Measurements from ENCODE around the gene RDH11.
"Not testable (repeated sequence)": the region's sequence is repeated elsewhere in the genome, so short reads cannot be mapped to it uniquely, and the experiment has no call there.

RDH11 gene

DNA sequence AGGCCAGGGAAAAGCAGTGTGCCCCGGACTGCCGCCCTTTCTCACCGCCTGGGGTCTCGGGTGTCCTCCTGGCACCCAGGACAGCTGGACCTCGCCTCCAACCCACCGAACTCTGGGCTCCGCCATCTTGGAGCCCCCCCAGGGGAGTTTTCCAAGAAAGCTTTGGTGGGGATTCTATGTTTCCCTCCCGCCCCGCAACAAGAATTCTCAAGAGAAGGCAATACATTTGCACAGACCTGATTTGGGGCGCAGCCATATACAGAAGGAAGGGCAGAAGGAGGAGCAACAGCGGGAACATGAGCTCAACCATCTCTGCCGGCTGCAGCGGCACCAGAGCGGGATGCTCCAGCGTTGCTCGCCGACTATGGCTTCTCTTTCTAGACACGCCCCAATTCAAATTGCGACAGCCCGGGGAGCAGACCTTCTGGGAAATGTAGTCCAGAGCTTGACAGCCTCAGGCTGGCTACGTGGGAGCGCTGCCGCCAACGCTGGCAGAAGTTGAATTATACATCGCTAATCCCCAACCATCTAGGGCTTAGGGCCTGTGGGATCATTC is at the start of gene RDH11:
Gene RDH11, minus strand, starts transcription at position 371 of the 556 bp plus-strand sequence. Its CDS starts 61 bp downstream, at position 310.
- peak; percentile 79 for DNase-seq

- DNase-seq, result no peak
These were observed 48.5 kb upstream of the RDH11 start for GRCh38 chr14:67744046-67744445.

GRCh38 chr14:67738740-67739504 is 43.4 kb upstream of the RDH11 start:
- no peak for DNase-seq

DNA sequence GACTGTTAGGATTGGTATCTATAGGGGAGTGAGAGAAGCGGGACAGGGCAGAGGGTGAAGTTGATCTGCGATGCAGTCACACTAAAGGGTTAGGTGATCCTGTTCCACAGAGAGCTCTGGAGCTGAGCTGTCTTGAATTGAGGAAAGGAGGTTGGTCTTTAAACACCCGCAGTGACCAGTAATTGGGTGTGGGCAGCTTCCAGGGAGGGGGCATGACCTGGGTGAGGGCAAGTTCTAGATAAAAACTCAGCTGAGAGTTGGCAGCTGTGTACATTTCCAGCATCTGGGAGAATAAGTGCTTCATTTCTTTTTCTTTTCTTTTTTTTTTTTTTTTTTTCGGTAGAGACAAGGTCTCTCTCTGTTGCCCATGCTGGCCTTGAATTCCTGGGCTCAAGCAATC is 41.2 kb upstream of the RDH11 start:
- DNase-seq, result no peak

GRCh38 chr14:67735336-67736147 is 40.0 kb upstream of the RDH11 start:
- no peak for DNase-seq

GRCh38 chr14:67734675-67735074 is 39.1 kb upstream of the RDH11 start:
- no peak for DNase-seq

DNA sequence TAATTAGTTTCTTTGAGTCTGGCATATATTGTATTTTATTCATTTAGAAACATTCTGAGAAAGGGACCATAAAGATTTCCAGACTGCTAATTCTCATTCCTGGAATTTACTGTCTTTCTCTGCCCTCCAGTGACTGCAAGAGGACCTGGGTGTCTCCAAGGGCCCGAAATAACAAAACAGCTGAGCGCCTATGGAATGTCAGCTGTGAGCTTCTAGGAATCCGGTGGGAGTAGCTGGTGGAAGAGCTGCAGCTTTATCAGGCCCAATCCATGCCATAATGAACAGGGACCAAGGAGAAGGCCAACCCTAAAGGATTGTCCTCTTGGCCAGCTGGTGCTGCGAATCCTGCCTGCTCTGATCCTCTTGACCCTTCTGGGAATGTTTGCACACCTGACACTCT is 38.1 kb upstream of the RDH11 start:
- DNase-seq, result no peak

DNA sequence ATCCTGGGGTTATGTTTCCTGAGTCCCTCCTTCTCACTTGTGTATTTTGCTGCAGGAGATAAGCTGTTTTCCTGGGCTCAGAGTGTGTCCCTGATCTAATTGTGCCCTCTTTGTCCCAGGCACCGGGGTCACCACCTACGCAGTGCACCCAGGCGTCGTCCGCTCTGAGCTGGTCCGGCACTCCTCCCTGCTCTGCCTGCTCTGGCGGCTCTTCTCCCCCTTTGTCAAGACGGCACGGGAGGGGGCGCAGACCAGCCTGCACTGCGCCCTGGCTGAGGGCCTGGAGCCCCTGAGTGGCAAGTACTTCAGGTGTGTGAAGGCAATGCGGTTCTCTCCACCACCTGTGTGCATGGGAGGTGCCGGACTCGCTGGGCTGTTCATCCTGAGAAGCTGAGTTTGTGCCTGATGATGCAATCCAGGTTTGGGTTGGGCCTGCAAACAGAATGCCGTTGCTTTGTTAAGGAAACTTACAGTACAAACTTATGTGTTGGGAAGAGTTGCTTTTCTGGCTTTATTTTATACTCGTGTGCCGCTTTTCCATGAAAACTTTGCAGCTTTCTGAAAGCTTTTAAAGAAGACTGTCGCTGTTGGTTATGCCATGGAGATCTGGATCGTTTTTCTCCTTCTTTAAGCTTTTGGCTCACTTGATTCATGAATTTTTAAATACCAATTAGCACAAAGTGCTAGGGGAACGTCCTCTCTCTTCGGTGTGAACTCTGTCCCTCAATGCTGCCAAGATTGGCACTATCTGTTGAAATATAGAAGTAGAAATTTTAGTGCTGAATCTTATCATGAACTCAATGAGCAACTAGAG is 33.7 kb upstream of the RDH11 start:
- DNase-seq, result no peak

- no peak for DNase-seq
These were observed 32.7 kb upstream of the RDH11 start for GRCh38 chr14:67728258-67728657.

DNA sequence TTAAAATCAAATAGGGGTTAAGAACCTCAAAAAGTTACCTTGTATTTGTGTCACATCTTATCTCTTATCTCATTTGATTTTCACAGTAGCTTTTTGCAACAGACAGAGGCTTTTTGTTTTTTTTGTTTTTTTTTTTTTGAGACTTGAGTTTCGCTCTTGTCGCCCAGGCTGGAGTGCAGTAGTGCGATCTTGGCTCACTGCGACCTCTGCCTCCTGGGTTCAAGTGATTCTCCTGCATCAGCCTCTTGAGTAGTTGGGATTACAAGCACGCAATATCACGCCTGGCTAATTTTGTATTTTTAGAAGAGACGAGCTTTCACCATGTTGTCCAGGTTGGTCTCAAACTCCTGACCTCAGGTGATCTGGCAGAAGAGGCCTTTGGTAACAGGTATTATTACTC is 31.8 kb upstream of the RDH11 start:
- DNase-seq, result no peak

DNA sequence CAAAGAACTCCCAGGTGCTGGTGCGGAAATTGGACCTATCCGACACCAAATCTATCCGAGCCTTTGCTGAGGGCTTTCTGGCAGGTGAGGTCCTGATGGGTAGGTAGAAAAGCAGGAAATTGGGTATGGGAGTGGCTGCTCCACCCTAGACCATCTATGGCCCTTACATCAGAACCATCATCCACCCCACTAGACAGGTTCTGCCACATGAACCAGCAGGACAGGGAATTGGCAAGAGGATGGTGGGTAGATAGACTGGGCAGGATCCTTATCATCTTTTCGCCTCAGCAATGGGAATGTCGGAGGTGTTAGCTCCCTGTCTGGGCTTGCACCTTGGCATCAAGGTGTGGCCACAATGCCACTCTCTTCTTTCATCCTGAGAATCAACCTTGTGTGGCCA is 29.6 kb upstream of the RDH11 start:
- DNase-seq, result no peak

DNA sequence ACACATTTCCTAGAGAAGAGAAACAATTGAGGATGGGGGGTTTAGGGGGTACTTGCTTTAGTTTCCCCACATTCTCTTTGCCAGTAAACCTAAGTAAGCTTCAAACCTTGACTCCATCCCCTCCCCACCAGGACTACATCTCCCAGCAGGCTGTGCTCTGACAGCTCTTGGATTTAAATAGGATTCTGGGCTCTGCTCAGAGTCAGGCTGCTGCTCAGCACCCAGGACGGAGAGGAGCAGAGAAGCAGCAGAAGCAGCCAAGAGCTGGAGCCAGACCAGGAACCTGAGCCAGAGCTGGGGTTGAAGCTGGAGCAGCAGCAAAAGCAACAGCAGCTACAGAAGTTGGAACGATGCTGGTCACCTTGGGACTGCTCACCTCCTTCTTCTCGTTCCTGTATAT is 26.7 kb upstream of the RDH11 start:
- no peak for DNase-seq

DNA sequence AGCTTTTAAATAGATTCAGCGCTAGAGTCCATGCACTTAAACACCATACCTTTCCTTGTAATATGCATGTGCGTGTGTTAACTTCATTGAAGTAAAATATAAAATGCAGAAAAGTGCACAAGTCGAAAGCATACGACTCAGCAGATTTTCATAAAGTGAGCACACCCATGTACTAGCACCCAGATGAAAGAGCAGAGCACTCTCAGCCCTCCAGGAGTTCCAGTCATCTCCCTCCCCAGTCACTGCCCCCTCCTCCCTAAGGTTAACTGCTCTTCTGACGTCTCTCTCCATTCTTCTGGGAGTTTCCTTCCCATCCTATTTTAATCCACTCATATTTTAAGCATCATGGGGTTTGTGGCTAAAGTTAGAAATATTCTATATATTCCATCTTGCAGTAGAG is 26.3 kb upstream of the RDH11 start:
- DNase-seq, result no peak

- no peak for DNase-seq
These were observed 24.3 kb upstream of the RDH11 start for GRCh38 chr14:67719866-67720265.

DNA sequence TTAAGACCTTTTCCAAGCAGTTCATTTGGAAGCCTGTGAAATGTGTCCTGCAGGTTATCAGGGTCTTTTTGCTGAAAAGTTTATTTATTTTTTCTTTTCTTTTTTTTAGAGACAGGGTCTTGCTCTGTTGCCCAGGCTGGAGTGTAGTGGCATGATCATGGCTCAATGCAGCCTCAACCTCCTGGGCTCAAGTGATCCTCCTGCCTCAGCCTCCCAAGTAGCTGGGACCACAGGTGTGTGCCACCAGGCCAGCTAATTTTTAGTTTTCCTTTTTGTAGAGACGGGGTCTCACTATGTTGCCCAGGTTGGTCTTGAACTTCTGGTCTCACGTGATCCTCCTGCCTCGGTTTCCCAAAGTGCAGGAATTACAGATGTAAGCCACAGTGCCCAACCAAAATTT is 23.8 kb upstream of the RDH11 start:
- DNase-seq, result not testable (repeated sequence)

DNA sequence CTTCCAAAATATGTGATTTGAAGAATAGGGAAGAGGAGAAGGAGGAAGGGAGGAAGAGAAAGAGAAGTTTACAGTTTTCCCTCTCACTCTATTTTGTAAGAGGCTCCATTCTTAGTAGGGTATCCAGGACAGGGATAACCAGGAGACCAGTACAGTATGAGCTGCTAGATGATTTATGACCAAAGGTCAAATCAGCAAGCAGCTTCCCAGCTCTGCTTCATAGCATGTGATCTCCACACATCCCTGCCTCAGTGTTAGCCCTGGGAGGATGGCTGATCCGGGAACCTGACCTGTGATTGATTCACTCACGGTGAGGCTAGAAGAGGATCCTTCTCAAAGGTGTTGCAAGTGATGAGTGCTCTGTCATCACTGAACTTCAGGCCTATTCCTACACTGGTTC is 22.7 kb upstream of the RDH11 start:
- no peak for DNase-seq

DNA sequence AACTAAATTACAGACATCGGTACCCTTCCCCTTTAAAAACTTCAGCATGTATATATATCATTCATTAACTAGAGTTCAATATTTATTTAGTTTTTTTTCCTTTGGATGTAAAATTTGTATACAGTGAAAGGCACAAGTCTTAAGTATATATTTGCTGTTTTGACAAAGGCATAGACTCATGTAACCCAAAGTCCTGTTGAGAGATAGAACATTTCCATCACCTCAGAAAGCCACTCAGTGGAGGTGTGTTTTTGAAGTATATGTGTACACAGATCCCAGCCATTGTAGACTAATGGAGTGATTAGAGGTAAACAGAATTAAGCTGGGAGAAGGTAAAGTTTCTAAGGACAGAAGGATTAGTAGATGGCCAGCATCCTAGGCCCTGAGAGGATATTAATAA is 21.5 kb upstream of the RDH11 start:
- DNase-seq, result no peak

DNA sequence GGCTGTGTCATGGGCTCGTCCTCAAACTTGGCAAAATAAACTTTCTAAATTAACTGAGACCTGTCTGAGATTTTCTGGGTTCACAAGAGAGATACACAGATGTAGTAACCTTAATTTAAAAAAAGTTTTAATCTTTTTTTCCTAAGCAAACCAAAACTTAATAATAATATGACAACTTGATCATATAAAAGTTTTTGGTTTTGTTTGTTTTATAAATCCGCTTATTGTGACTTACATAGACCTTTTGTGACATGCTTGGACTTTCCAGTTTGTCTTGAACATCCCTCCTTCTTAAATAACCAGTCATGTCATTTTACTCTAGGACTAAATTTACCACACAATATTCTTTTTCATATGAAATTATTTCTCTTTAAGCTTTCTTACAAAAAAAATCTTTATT is 14.6 kb upstream of the RDH11 start:
- DNase-seq, result no peak

- DNase-seq, result not testable (repeated sequence)
These were observed 14.2 kb upstream of the RDH11 start for GRCh38 chr14:67709796-67710195.

GRCh38 chr14:67709346-67709745 is 13.8 kb upstream of the RDH11 start:
- DNase-seq, result not testable (repeated sequence)

DNA sequence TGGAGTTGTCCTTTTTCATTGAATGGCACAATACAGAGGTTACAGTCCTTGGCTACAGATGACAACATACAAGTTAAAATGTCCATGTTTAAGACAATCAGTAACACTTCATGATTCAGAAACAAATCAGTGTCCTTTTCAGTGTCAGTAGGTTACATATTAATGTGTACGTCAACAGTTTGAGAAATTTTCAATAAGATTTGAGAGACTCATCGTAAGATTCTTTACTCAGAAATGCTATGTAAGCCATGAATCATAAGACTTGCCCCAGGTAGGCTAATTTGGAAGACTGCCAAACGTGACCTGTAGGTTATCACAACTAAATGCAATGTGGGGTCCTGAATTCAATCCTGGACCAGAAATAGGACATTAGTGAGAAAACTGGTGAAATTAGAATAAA is 9.6 kb upstream of the RDH11 start:
- DNase-seq, result no peak

DNA sequence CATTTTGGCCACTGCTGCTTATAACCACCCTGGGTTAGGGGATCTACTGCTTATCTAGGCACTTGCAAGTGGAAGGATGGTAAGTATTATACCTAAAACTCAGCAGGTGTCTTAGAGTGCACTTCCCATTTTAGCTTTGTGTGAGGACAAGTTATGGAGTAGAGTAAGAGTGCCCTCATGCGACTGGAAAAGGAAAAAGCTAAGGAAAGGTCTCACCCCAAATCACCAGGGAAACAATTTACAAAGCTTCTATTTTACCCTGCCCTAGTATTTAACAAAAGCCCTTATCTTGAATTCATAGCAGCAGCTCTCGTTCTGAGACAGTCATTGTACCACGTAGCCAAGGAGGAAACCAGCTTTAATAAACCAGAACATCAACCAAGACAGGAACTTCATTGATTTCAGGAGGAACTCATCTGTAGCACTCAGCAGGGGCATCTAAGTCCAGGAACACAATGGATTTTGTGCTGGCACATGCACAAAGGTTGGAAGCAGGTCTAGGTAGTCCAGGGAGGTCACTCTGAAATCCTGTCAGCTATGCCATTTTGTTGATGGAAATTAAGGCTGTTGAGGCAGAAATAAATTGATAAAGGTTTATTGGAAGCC is 9.0 kb upstream of the RDH11 start:
- DNase-seq, result peak; percentile 10

DNA sequence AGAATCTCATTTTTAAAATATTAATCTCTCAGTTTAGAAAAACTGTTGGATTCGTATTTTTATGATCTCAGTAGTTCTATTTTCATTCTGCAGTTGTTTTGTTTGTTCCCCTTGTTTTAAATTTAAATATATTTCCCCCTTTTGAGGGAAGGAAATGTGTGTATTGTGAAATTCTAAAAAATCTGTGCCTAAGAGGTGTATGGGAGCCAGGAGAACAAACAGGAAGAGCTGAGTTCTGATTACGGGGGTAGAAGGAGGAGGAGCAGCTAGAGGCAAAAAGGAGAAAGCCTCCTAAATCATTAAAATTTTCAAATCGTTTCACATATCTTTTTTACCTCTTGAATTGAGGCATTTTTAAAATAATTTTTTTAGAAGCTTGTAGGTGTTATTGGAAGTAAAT is 8.4 kb upstream of the RDH11 start:
- no peak for DNase-seq

Data from SIG-M5 (cell line).